Psoas muscle (tissue), 8 donors: ENCODE results near the gene CCP110. TPM values are rescaled to one million over a fixed set of nuclear protein-coding genes. Genes with fewer than 3 reads are reported as not detected.

ENCODE experiments used
- ATAC-seq, 4 donors: fragments of 200-7000 bp; cut with Tn5 transposase; one replicate each; pipeline ENCODE4 v1.9.1; 2020; ENCODE audit warnings: moderate library complexity in 3 of 4, mild to moderate bottlenecking in 2 of 4
- DNase-seq, 2 donors: peaks; one replicate each; pipeline ENCODE4 v3.0.0-alpha.2; 2020
- H3K27ac ChIP-seq: fragments of 200-600 bp; one replicate; pipeline ENCODE4 v1.8.0; 2022
- H3K27me3 ChIP-seq, 3 donors: fragments of 200-600 bp in 1 of 3; one replicate each; pipeline versions ENCODE4 v1.6.1 to v1.8.0; 2013 to 2022; ENCODE audit warnings: low read length in 2 of 3, mild to moderate bottlenecking in 2 of 3, moderate library complexity in 1 of 3; ENCODE audit not compliant: insufficient read depth in 3 of 3
- H3K36me3 ChIP-seq, 2 donors: fragments of 200-600 bp in 1 of 2; one replicate each; pipeline versions ENCODE4 v1.6.1 to v1.8.0; 2013 to 2022; ENCODE audit warnings: low read depth in 1 of 2, mild to moderate bottlenecking in 1 of 2, moderate library complexity in 1 of 2; ENCODE audit not compliant: insufficient read depth in 1 of 2
- H3K4me1 ChIP-seq: fragments of 200-600 bp; one replicate; pipeline ENCODE4 v1.8.0; 2022
- H3K4me3 ChIP-seq: fragments of 200-600 bp; one replicate; pipeline ENCODE4 v1.8.0; 2022; ENCODE audit warnings: mild to moderate bottlenecking
- H3K9me3 ChIP-seq: fragments of 200-600 bp; one replicate; pipeline ENCODE4 v1.8.0; 2022
- CTCF ChIP-seq: fragments of 200-600 bp; IDR thresholded peaks from one replicate; pipeline ENCODE4 v1.8.0; 2022; ENCODE audit warnings: antibody characterized with exemption
- WGBS, 3 donors: extraction: QIAGEN DNeasy Blood & Tissue Kit; methylation state at CpG; one replicate each; pipeline versions ENCODE4 v1.1.6 to v1.1.7; 2013; 5-methylcytosine and 5-hydroxymethylcytosine counted together
- intact Hi-C, 2 donors: fragments of 100-400 bp; cut with DNase I; formaldehyde crosslinking; loops; one replicate each; pipeline versions ENCODE4 v1.11.0 to v1.14.2; 2022
- polyA plus RNA-seq, 3 donors: library from polyadenylated mRNA; stranded (reverse); fragments of 200-250 nt; gene quantifications; one replicate each; pipeline ENCODE4 v1.2.3, GENCODE V29; 2013
- total RNA-seq, 4 donors: library from RNA; stranded (reverse); fragmentation: NEBNext Ultra II Directional in 2 of 4; extraction: Animal tissue kit (Norgen Biotek cat#: 25700) in 2 of 4; gene quantifications; one replicate each; pipeline versions ENCODE4 v1.2.1 to v1.2.4, GENCODE V29; 2021 to 2023
- donor health status: healthy with polysubstance abuse.
- donor health status: DM: no; HTN: no; CAD: no; lungs with moderate emphysema.
- donor health status: Bipolar disorder and iron deficiency.
- donor health status: healthy.
- donor health status: DM: yes; HTN: yes; CAD: no.
- donor health status: DM: no; HTN: no; CAD: no.
- donor health status: DM: no; HTN: no; CAD: no.
- donor health status: DM: yes; HTN: yes; CAD: no.

CCP110 gene
- total and polyA plus RNA-seq, 7 donors: 4.4 to 16.1 (median 5.7) TPM

- no peaks in the 10 kb centered on the region for H3K9me3 ChIP-seq
- peaks cover 7 to 98% of the 10 kb centered on the region in 2 donors for H3K36me3 ChIP-seq
- DNase-seq (no peak), ATAC-seq (no peak)
- intact Hi-C loops: no loop called here
- H3K27ac ChIP-seq: no peak overlapping the region
- no peak for TF ChIP-seq CTCF
- WGBS, 3 donors: 74 to 79% (median 75%) methylated on average over 5 of the region's 5 CpGs
- H3K4me3 ChIP-seq: no peak overlapping the region
- no peaks in the 10 kb centered on the region for H3K4me1 ChIP-seq
- H3K27me3 ChIP-seq: no peaks in the 10 kb centered on the region
Observed at GRCh38 chr16:19505600-19506303, 18.0 kb upstream of the CCP110 start.

- no peak overlapping the region for H3K4me3 ChIP-seq
- H3K9me3 ChIP-seq: no peaks in the 10 kb centered on the region
- no peak overlapping the region for H3K27ac ChIP-seq
- intact Hi-C loops: no loop called here
- WGBS, 3 donors: 82 to 97% (median 96%) methylated on average over 4 of the region's 4 CpGs
- H3K36me3 ChIP-seq: peaks cover 6 to 98% of the 10 kb centered on the region in 2 donors
- H3K27me3 ChIP-seq: no peaks in the 10 kb centered on the region
- H3K4me1 ChIP-seq: no peaks in the 10 kb centered on the region
- no peak for TF ChIP-seq CTCF
- ATAC-seq: no peak
- no peak for DNase-seq
Observed at GRCh38 chr16:19506965-19507364, 16.8 kb upstream of the CCP110 start.

GRCh38 chr16:19507867-19508266, 15.9 kb upstream of the CCP110 start:
- no peak for TF ChIP-seq CTCF
- no peaks in the 10 kb centered on the region for H3K27me3 ChIP-seq
- no peaks in the 10 kb centered on the region for H3K4me1 ChIP-seq
- 96% methylated on average over 2 of the region's 2 CpGs for WGBS, 3 donors
- H3K9me3 ChIP-seq: no peaks in the 10 kb centered on the region
- no peak overlapping the region for H3K27ac ChIP-seq
- peaks cover 5 to 89% of the 10 kb centered on the region in 2 donors for H3K36me3 ChIP-seq
- ATAC-seq: no peak
- intact Hi-C loops: no loop called here
- no peak overlapping the region for H3K4me3 ChIP-seq
- no peak for DNase-seq

GRCh38 chr16:19512297-19512696, 11.4 kb upstream of the CCP110 start:
- no peak for TF ChIP-seq CTCF
- Histone ChIP-seq H3K36me3 (peaks cover 0 to 80% of the 10 kb centered on the region in 2 donors), H3K27ac (no peak overlapping the region), H3K4me1 (no peaks in the 10 kb centered on the region), H3K9me3 (no peaks in the 10 kb centered on the region), H3K27me3 (no peaks in the 10 kb centered on the region), H3K4me3 (no peak overlapping the region)
- DNase-seq: no peak
- ATAC-seq: no peak
- intact Hi-C loops: no loop called here
